Type B pancreatic cell (in vitro differentiated cells): Measurements from ENCODE around the gene PILRA. TPM values are rescaled to one million over a fixed set of nuclear protein-coding genes. Genes with fewer than 3 reads are reported as not detected.
A peak's percentile ranks its signal among the peaks of the same experiment; 100 is the strongest.
"Not testable (repeated sequence)": the region's sequence is repeated elsewhere in the genome, so short reads cannot be mapped to it uniquely, and the experiment has no call there.

ENCODE experiments used
- DNase-seq: peaks from one replicate; pipeline ENCODE4 v3.0.0; 2021; ENCODE audit warnings: mixed read lengths; ENCODE audit not compliant: unreplicated experiment; ENCODE audit errors: extremely low spot score
- H3K27ac Mint-ChIP-seq: 2 replicates; pipeline ENCODE4 v1.8.0; 2021; ENCODE audit warnings: mild to moderate bottlenecking, mixed read lengths
- H3K27me3 Mint-ChIP-seq: 2 replicates; pipeline ENCODE4 v1.8.0; 2021; ENCODE audit warnings: mixed read lengths
- H3K36me3 Mint-ChIP-seq: 2 replicates; pipeline ENCODE4 v1.8.0; 2021; ENCODE audit warnings: mixed read lengths
- H3K4me1 Mint-ChIP-seq: one replicate; pipeline ENCODE4 v1.8.0; 2021; ENCODE audit warnings: mixed read lengths; ENCODE audit not compliant: unreplicated experiment
- H3K4me3 Mint-ChIP-seq: 2 replicates; pipeline ENCODE4 v1.8.0; 2021; ENCODE audit warnings: mild to moderate bottlenecking, mixed read lengths
- H3K9me3 Mint-ChIP-seq: 2 replicates; pipeline ENCODE4 v1.8.0; 2021; ENCODE audit warnings: mixed read lengths
- CTCF ChIP-seq: fragments of 200-600 bp; sonication (generic); conservative IDR thresholded peaks from 2 replicates; pipeline ENCODE4 v1.5.0; 2021; ENCODE audit warnings: antibody characterized with exemption, mild to moderate bottlenecking
- total RNA-seq: library from RNA; stranded (reverse); gene quantifications from 2 replicates; pipeline ENCODE4 v1.2.1, GENCODE V29; 2021; ENCODE audit warnings: low replicate concordance

PILRA gene
- total RNA-seq, 1 donor from 2014 or later = 2.8 TPM

GRCh38 chr7:100370746-100371145 lies 2.5 kb upstream of the PILRA start:
- no peaks in the 10 kb centered on the region for H3K27me3 Mint-ChIP-seq
- DNase-seq = no peak
- H3K27ac Mint-ChIP-seq = peak overlapping the region; percentile 16

GRCh38 chr7:100371561-100372171 lies 1.6 kb upstream of the PILRA start:
- no peaks in the 10 kb centered on the region for H3K36me3 Mint-ChIP-seq
- DNase-seq = no peak
- peak overlapping the region; percentile 16 for H3K27ac Mint-ChIP-seq
- no peaks in the 10 kb centered on the region for H3K9me3 Mint-ChIP-seq
- peaks cover 11% of the 10 kb centered on the region for H3K4me1 Mint-ChIP-seq
- H3K4me3 Mint-ChIP-seq = no peak overlapping the region
- TF ChIP-seq CTCF = no peak
- H3K27me3 Mint-ChIP-seq = no peaks in the 10 kb centered on the region

More at GRCh38 chr7:100370746-100371145, 2.5 kb upstream of the PILRA start:
- H3K4me1 Mint-ChIP-seq = peaks cover 11% of the 10 kb centered on the region
- no peaks in the 10 kb centered on the region for H3K9me3 Mint-ChIP-seq
- no peaks in the 10 kb centered on the region for H3K36me3 Mint-ChIP-seq
- no peak overlapping the region for H3K4me3 Mint-ChIP-seq
- no peak for TF ChIP-seq CTCF

- Mint-ChIP-seq H3K4me3 (no peak overlapping the region), H3K4me1 (peaks cover 11% of the 10 kb centered on the region), H3K27me3 (no peaks in the 10 kb centered on the region), H3K9me3 (no peaks in the 10 kb centered on the region), H3K27ac (no peak overlapping the region), H3K36me3 (no peaks in the 10 kb centered on the region)
- no peak for TF ChIP-seq CTCF
- DNase-seq = no peak
These were observed 1.0 kb upstream of the PILRA start for GRCh38 chr7:100372256-100372655.

GRCh38 chr7:100372694-100373093 lies 593 bp upstream of the PILRA start:
- no peak for TF ChIP-seq CTCF
- peaks cover 11% of the 10 kb centered on the region for H3K4me1 Mint-ChIP-seq
- H3K9me3 Mint-ChIP-seq = no peaks in the 10 kb centered on the region
- no peaks in the 10 kb centered on the region for H3K36me3 Mint-ChIP-seq
- DNase-seq = no peak
- H3K27me3 Mint-ChIP-seq = no peaks in the 10 kb centered on the region
- no peak overlapping the region for H3K4me3 Mint-ChIP-seq
- H3K27ac Mint-ChIP-seq = no peak overlapping the region

GRCh38 chr7:100373870-100374598 lies 747 bp downstream of the PILRA start:
- H3K36me3 Mint-ChIP-seq, H3K27ac Mint-ChIP-seq, DNase-seq, H3K27me3 Mint-ChIP-seq, H3K9me3 Mint-ChIP-seq, H3K4me3 Mint-ChIP-seq: not testable (repeated sequence)
- peaks cover 11% of the 10 kb centered on the region for H3K4me1 Mint-ChIP-seq

GRCh38 chr7:100374601-100375000 lies 1.3 kb downstream of the PILRA start:
- H3K4me3 Mint-ChIP-seq = no peak overlapping the region
- no peak for DNase-seq
- no peak overlapping the region for H3K27ac Mint-ChIP-seq
- no peaks in the 10 kb centered on the region for H3K9me3 Mint-ChIP-seq
- no peaks in the 10 kb centered on the region for H3K27me3 Mint-ChIP-seq
- no peaks in the 10 kb centered on the region for H3K36me3 Mint-ChIP-seq
- no peak for TF ChIP-seq CTCF
- H3K4me1 Mint-ChIP-seq = peaks cover 11% of the 10 kb centered on the region
